Measurements from ENCODE around the gene RPTOR. TPM values are rescaled to one million over a fixed set of nuclear protein-coding genes. Genes with fewer than 3 reads are reported as not detected.

RPTOR gene
- total RNA-seq, 4 donors from 2014 or later: 18.7 to 35.4 (median 21.0) TPM

DNA sequence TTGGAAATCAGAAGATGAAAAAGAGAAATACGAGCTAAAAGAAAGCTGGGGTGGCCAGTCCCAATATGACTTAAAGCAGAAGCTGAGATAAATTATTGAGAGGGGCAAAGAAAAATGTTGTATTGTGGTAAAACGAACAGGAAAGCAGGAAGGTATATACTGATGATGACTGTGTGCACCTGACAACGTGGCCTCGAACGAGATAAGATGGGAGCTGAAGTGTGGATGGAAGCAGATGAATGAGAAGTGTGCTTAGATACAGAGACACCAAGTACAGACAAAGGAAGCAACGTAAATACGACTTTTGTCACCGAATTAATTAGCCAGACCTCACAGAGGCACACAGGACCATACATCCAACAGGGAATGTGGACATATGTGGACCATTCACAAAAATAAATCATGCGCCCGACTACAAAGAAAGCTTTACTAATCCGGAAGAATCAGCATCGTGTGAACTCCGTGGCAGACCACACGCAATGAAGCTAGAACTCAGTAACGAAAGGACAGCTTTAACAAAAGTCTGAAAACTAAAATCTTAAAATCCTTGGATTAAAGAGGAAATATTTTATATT lies 218.7 kb downstream of the RPTOR start:
- TF ChIP-seq CTCF (IDR thresholded peaks at IDR 0.05; ENCODE audit: low read depth): no peak

DNA sequence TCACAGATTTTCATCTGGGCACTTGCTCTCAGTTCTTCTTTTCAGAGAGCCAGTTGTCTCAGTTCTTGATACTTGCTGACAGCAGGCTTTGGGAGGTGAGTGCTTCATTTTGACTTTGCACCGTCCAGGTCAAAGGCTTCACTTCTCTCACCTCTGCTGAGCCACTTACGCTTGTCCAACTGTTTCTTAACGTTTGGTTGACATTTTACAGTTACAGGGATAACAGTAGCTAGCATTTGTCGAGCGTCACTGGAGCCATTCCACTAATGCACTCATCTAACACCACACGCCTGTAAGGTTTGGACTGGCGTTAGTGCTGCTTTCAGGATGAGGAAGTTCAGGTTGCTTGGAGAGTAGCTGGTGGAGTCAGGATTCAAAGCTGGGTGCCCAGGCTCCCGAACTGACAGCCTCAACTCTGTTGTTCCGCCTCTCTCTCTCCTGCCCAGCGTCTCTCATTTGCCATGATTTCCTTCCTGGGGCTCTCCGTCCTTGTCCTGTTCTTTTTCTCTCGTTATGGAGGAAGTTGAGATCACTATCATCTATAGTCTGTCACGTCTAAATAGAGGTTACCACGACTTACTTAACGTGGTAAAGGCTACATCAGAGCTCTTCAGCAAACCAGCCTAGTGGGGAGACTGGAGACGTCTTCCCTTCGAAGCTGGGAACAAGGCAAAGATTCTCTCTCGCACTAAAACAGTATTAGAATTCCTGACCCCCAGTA lies 220.8 kb downstream of the RPTOR start:
- no peak for TF ChIP-seq CTCF (IDR thresholded peaks at IDR 0.05; ENCODE audit: low read depth)

- no peak for TF ChIP-seq CTCF (IDR thresholded peaks at IDR 0.05; ENCODE audit: low read depth)
These were observed 221.7 kb downstream of the RPTOR start for GRCh38 chr17:80766290-80766855.

DNA sequence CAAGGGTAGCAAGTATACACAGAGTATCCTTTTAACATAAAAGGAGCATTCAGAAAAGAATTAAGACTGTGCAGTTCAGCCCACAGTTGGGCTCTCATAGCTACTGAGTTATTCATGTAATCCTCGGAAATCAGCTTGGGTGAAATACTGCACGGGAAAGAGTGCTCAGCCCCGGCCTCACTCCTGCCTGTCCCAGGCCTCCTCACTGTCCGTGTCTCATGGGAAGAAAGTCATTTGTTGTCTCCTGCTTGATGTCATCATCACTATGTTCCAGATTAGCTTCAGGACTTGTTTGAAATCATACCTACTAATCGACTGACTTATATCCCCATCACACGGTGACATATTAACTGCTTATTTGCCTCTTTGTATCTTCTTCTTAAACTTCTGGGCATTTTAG lies 223.8 kb downstream of the RPTOR start:
- TF ChIP-seq CTCF (IDR thresholded peaks at IDR 0.05; ENCODE audit: low read depth): no peak

- no peak for TF ChIP-seq CTCF (IDR thresholded peaks at IDR 0.05; ENCODE audit: low read depth)
These were observed 224.3 kb downstream of the RPTOR start for GRCh38 chr17:80768936-80769335.

DNA sequence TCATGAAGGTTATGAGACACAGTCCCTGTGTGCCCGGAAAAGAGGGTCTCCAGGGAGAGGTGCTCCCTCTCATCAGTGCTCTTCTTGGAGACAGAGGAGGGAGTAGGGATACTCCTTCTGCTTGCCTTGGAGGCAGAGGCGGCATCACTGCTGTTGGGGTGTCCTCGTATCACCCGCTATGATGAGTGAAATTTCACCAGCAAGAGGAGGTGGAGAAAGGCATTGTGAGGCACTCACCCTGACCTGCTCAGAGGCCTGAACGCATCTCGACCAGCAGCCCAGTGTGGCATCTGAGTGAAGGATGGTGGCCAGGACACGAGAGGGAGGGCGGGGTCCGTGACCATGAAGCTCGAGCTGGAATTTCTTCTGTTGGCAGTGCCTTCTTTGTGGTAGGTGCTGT lies 224.9 kb downstream of the RPTOR start:
- TF ChIP-seq CTCF (IDR thresholded peaks at IDR 0.05; ENCODE audit: low read depth): no peak

GRCh38 chr17:80769936-80770625 lies 225.4 kb downstream of the RPTOR start:
- no peak for TF ChIP-seq CTCF (IDR thresholded peaks at IDR 0.05; ENCODE audit: low read depth)
